SU-DHL-6 (cell line): ENCODE data around the gene ZG16.

Source experiments
- EZH2phosphoT487 ChIP-seq: fragments of 200-600 bp; sonication (generic), shearing (Covaris generic); conservative IDR thresholded peaks from 2 replicates; pipeline ENCODE4 v1.6.1; 2018; ENCODE audit warnings: mild to moderate bottlenecking, antibody characterized with exemption, low read length, moderate library complexity, mixed read lengths
- TF ChIP-seq, protein P1 (sequence below): fragments of 200-600 bp; sonication (generic); IDR thresholded peaks from one replicate; pipeline ENCODE4 v1.5.1; 2017; ENCODE audit warnings: antibody characterized with exemption, mild to moderate bottlenecking, low read length, moderate library complexity; ENCODE audit not compliant: insufficient read depth, poor library complexity, severe bottlenecking

DNA sequence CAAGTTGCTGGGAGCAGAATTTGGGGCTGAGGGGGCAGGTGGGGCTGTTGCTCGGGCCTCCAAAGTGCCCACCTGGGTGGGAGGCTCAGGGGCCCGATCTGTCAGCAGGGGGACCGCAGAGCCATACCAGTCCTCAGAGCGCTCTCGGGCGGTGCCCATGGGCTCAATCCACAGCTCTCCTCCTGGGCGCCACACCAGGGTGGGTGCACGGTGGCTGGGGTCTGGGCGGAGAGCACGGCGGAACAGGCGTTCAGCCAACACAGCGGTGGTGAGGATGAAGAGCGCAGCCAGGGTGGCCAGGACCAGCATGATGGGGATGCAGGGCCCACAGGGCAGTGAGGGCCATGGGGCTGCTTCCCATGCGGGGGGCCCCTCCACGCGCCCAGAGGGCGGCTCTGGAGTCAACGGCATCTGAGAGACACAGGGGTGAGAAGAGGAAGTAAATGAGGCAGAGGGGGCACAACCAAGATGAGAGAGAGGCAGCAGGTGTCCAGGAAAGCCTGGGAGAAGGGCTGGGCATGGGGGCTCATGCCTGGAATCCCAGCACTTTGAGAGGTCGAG, 33.4 kb upstream of the ZG16 start:
- TF ChIP-seq, protein P1, sequence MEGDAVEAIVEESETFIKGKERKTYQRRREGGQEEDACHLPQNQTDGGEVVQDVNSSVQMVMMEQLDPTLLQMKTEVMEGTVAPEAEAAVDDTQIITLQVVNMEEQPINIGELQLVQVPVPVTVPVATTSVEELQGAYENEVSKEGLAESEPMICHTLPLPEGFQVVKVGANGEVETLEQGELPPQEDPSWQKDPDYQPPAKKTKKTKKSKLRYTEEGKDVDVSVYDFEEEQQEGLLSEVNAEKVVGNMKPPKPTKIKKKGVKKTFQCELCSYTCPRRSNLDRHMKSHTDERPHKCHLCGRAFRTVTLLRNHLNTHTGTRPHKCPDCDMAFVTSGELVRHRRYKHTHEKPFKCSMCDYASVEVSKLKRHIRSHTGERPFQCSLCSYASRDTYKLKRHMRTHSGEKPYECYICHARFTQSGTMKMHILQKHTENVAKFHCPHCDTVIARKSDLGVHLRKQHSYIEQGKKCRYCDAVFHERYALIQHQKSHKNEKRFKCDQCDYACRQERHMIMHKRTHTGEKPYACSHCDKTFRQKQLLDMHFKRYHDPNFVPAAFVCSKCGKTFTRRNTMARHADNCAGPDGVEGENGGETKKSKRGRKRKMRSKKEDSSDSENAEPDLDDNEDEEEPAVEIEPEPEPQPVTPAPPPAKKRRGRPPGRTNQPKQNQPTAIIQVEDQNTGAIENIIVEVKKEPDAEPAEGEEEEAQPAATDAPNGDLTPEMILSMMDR, result no peak
- no peak for TF ChIP-seq EZH2phosphoT487
